Activated CD8-positive, alpha-beta memory T cell treated with anti-CD3 and anti-CD28 coated beads, Interleukin-2, amount 50 U/mL, for 4 hours (primary cell): ENCODE data around the gene CNTRL.
"Not testable (repeated sequence)": the region's sequence is repeated elsewhere in the genome, so short reads cannot be mapped to it uniquely, and the experiment has no call there.

ENCODE experiments used
- DNase-seq: peaks from one replicate; pipeline ENCODE4 v3.0.0-alpha.2; 2020

The CNTRL gene, protein sequence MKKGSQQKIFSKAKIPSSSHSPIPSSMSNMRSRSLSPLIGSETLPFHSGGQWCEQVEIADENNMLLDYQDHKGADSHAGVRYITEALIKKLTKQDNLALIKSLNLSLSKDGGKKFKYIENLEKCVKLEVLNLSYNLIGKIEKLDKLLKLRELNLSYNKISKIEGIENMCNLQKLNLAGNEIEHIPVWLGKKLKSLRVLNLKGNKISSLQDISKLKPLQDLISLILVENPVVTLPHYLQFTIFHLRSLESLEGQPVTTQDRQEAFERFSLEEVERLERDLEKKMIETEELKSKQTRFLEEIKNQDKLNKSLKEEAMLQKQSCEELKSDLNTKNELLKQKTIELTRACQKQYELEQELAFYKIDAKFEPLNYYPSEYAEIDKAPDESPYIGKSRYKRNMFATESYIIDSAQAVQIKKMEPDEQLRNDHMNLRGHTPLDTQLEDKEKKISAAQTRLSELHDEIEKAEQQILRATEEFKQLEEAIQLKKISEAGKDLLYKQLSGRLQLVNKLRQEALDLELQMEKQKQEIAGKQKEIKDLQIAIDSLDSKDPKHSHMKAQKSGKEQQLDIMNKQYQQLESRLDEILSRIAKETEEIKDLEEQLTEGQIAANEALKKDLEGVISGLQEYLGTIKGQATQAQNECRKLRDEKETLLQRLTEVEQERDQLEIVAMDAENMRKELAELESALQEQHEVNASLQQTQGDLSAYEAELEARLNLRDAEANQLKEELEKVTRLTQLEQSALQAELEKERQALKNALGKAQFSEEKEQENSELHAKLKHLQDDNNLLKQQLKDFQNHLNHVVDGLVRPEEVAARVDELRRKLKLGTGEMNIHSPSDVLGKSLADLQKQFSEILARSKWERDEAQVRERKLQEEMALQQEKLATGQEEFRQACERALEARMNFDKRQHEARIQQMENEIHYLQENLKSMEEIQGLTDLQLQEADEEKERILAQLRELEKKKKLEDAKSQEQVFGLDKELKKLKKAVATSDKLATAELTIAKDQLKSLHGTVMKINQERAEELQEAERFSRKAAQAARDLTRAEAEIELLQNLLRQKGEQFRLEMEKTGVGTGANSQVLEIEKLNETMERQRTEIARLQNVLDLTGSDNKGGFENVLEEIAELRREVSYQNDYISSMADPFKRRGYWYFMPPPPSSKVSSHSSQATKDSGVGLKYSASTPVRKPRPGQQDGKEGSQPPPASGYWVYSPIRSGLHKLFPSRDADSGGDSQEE (N-terminal part only)

GRCh38 chr9:121074370-121075250 lies at the start of gene CNTRL:
Gene CNTRL (plus strand): TSS chr9:121074955. CDS start chr9:121088327, 13,372 bp downstream.
- peak; percentile 84 for DNase-seq

DNA sequence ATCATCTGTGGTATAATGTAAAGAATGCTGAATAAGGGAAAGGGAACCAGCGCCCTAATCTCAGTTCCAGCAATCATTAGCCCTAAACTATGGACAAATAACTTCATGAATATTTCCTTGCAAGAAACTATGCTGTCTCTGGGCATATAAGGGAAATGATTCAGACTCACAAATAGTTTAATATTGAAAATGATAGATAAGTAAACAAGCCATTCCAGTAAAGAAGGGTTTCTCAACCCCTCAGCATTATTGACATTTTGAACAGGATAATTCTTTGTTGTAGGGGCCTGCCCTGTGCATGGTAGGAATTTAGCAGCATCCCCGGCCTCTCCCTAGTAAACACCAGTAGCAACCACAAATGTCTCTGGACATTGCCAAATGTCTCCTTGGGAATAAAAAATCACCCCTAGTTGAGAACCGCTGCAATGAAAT lies 48.5 kb upstream of the CNTRL start:
- no peak for DNase-seq

GRCh38 chr9:121026768-121027167 lies 48.0 kb upstream of the CNTRL start:
- DNase-seq, result no peak

DNA sequence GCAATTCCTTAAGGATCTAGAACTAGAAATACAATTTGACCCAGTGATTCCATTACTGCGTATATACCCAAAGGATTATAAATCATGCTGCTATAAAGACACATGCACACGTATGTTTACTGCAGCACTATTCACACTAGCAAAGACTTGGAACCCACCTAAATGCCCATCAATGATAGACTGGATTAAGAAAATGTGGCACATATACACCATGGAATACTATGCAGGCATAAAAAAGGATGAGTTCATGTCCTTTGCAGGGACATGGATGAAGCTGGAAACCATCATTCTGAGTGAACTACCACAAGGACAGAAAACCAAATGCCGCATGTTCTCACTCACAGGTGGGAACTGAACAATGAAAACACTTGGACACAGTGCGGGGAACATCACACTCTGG lies 46.5 kb upstream of the CNTRL start:
- DNase-seq, result not testable (repeated sequence)

DNA sequence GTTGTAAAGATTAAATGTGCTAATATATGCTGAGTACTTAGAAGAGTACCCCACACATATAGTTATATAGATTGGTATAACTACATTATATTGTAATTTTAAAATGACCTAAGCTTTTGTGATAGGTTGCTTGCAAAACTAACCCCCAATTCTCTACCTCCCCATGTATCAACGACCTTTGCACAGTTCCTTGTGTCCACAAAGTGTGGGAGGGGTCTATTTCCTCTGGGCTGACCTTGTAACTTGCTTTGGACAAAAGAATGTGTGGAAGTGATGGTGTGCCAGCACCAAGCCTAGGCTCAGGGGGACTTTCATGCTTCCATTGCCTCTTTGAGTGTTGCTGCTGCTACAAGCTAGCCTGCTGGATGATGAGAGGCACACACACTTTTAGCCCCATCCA lies 45.3 kb upstream of the CNTRL start:
- no peak for DNase-seq

DNA sequence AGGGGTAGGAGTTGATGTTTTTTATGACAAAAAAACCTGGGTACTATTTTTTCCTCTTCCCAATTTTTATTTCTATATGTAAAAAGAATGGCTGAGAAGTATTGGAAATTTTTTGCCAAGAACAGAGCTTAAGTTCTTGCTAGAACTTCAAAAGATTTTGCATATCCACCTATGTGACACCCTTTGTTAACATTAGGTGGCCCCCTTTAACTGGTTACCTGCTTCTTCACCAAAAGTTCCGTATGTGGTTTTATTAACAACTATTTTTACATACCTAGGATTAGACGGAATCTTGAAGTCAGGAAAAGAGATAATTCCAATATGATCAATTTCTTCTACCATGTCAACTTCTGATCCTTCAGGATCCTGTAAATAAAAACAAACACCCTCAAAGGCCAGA lies 40.2 kb upstream of the CNTRL start:
- no peak for DNase-seq

GRCh38 chr9:121035717-121036116 lies 39.0 kb upstream of the CNTRL start:
- DNase-seq, result not testable (repeated sequence)

- no peak for DNase-seq
Measured at GRCh38 chr9:121038362-121038761, 36.4 kb upstream of the CNTRL start.

- DNase-seq, result no peak
Measured at GRCh38 chr9:121038804-121039203, 36.0 kb upstream of the CNTRL start.

DNA sequence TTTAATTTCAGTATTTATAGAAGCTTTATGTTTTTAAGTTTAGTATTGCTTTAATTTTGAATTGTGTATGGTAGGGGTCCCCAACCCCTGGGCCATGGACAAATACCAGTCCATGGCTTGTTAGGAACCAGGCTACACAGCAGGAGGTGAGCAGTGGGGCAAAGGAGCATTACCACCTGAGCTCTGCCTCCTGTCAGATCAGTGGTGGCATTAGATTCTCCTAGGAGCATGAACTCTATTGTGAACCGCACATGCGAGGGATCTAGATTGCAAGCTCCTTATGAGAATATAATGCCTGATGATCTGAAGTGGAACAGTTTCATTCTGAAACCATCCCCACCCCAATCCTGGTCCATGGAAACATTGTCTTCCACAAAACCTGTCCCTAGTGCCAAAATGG lies 26.6 kb upstream of the CNTRL start:
- DNase-seq, result no peak

DNA sequence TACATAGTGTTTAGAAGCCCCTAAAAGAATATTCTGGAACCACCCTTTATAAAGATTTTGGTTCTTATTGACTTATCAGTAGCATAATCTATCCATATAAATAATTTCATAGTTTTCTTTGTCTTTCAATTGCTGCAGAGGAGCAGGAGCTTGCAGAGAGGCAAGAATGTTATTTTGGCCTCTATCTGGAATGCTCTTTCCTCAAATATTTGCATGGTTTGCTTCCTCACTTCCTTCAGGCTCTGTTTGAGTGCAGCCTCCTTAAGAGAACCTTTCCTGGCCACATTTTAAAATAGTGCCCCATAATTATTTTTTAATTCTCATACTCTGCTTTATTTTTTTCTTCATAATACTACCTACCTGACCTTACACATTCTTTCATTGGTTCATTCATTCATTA lies 26.1 kb upstream of the CNTRL start:
- DNase-seq, result no peak

- DNase-seq, result no peak
Measured at GRCh38 chr9:121050128-121050988, 24.4 kb upstream of the CNTRL start, which contains the start of gene C5. Gene C5 (minus strand): TSS chr9:121050275. CDS start chr9:121050246, 29 bp downstream.

- DNase-seq, result no peak
Measured at GRCh38 chr9:121053544-121053943, 21.2 kb upstream of the CNTRL start.

DNA sequence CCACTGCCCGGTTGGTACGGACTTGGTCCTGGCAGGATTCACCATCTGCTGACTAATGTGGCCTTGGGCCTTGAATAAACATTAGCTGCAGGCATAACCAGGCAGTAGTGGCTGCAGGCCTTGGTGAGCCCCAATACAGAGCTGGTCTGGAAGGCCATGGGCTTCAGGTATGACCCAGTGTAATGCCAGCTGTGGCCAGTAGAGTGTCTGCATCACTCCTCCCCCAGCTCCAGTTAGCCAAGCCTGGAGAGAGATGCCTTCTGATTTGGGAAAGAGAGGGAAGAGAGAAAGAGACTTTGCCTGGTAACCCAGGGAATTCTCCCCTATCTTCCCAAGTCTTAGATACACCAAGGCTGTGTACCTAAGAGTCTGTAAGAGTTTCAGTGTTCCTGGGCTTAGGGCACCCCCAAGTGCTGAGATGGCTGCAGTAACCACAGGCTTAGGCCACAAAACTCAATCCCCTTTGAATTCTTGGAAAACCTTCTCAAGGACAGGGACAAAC lies 19.1 kb upstream of the CNTRL start:
- no peak for DNase-seq

- DNase-seq, result no peak
Measured at GRCh38 chr9:121057821-121058220, 16.9 kb upstream of the CNTRL start.

DNA sequence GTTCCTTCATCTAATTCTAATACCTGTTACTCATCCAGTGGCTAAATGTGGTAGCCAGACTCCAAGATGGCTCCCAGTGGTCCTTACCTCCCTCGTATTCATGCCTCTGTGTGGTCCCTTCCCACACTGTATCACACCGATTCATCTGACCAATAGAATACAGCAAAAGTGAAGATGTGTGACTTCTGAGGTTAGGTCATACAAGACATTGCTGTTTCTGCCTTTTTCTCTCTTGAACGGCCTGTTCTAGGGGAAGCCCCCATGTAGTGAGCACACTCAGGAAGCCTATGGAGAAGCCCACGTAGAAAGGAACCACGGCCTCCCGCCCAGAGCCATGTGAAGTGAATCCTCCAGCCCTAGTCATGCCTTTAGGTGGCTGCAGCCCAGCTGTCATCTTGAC lies 15.2 kb upstream of the CNTRL start:
- DNase-seq, result no peak

- DNase-seq, result no peak
Measured at GRCh38 chr9:121059998-121060636, 14.6 kb upstream of the CNTRL start.

GRCh38 chr9:121066850-121067249 lies 7.9 kb upstream of the CNTRL start:
- no peak for DNase-seq

DNA sequence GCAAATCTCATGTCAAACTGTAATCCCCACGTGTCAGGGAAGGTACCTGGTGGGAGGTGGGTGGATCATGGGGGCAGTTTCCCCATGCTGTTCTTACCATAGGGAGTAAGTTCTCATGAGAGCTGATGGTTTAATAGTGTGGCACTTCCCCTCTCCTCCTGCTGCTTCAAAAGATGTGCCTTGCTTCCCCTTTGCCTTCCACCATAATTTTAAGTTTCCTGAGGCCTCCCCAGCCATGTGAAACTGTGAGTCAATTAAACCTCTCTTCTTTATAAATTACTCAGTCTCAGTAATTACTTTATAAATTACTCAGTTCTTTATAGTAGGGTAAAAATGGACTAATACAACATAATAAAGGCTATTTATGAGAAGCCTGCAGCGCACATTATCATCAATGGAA lies 7.1 kb upstream of the CNTRL start:
- DNase-seq, result no peak

GRCh38 chr9:121069396-121069795 lies 5.4 kb upstream of the CNTRL start:
- no peak for DNase-seq
